Hepatocyte (in vitro differentiated cells): ENCODE results near the gene SMIM35. TPM values are rescaled to one million over a fixed set of nuclear protein-coding genes. Genes with fewer than 3 reads are reported as not detected.
A peak's percentile ranks its signal among the peaks of the same experiment; 100 is the strongest.

Source experiments
- DNase-seq: peaks from one replicate; pipeline ENCODE4 v3.0.0-alpha.2; 2016; ENCODE audit warnings: low spot score
- H2AFZ ChIP-seq: fragments of 200-600 bp; sonication (generic); 2 replicates; pipeline ENCODE4 v1.6.0; 2016; ENCODE audit warnings: antibody characterized with exemption, mild to moderate bottlenecking
- H3K27ac ChIP-seq: fragments of 200-600 bp; sonication (generic); 2 replicates; pipeline ENCODE4 v1.5.1; 2016; ENCODE audit warnings: mild to moderate bottlenecking
- H3K27me3 ChIP-seq: fragments of 200-600 bp; sonication (generic); 2 replicates; pipeline ENCODE4 v1.6.1; 2016
- H3K36me3 ChIP-seq: fragments of 200-600 bp; sonication (generic); replicated peaks from 2 replicates; pipeline ENCODE4 v1.5.1; 2016; ENCODE audit warnings: low read depth; ENCODE audit not compliant: insufficient read depth
- H3K4me1 ChIP-seq: fragments of 200-600 bp; sonication (generic); 2 replicates; pipeline ENCODE4 v1.5.1; 2016; ENCODE audit warnings: mild to moderate bottlenecking, moderate library complexity; ENCODE audit not compliant: insufficient read depth
- H3K4me2 ChIP-seq: fragments of 200-600 bp; sonication (generic); 2 replicates; pipeline ENCODE4 v1.6.0; 2016
- H3K4me3 ChIP-seq: fragments of 200-600 bp; sonication (generic); 2 replicates; pipeline ENCODE4 v1.5.1; 2016; ENCODE audit warnings: mild to moderate bottlenecking
- H3K79me2 ChIP-seq: fragments of 200-600 bp; sonication (generic); 2 replicates; pipeline ENCODE4 v1.6.0; 2017; ENCODE audit warnings: mild to moderate bottlenecking
- H3K9me2 ChIP-seq: fragments of 200-600 bp; sonication (generic); replicated peaks from 2 replicates; pipeline ENCODE4 v1.6.0; 2017; ENCODE audit warnings: mild to moderate bottlenecking; ENCODE audit not compliant: insufficient read depth
- H3K9me3 ChIP-seq: fragments of 200-600 bp; sonication (generic); 2 replicates; pipeline ENCODE4 v1.5.1; 2016; ENCODE audit warnings: low read depth, mild to moderate bottlenecking
- H4K20me1 ChIP-seq: fragments of 200-600 bp; sonication (generic); 2 replicates; pipeline ENCODE4 v1.6.0; 2016; ENCODE audit warnings: mild to moderate bottlenecking; ENCODE audit not compliant: insufficient read depth, poor library complexity, severe bottlenecking
- EZH2 ChIP-seq: fragments of 200-600 bp; sonication (generic); IDR thresholded peaks from 2 replicates; pipeline ENCODE4 v1.6.1; 2016; ENCODE audit warnings: antibody characterized with exemption, mild to moderate bottlenecking, borderline replicate concordance
- EZH2phosphoT487 ChIP-seq: fragments of 200-600 bp; sonication (generic); IDR thresholded peaks from one replicate; pipeline ENCODE4 v1.6.1; 2018; ENCODE audit warnings: antibody characterized with exemption, mild to moderate bottlenecking, low read depth, moderate library complexity; ENCODE audit not compliant: unreplicated experiment, severe bottlenecking
- WGBS: methylation state at CpG from one replicate; pipeline ENCODE4 v1.1.6; 2016; ENCODE audit warnings: low lambda C conversion rate; ENCODE audit errors: missing lambda C conversion rate; 5-methylcytosine and 5-hydroxymethylcytosine counted together
- polyA plus RNA-seq: library from polyadenylated mRNA; unstranded; fragments of >200 nt; fragmentation: Nextera tagmentation; extraction: Ambion mirVana; gene quantifications from 2 replicates; pipeline ENCODE4 v1.2.1, GENCODE V29; 2016
- total RNA-seq: library from RNA; depleted of rRNA; stranded (reverse); fragments of >200 nt; gene quantifications from 2 replicates; pipeline ENCODE4 v1.2.3, GENCODE V29; 2014
- TF ChIP-seq, protein P1 (sequence below): fragments of 200-600 bp; sonication (generic); IDR thresholded peaks from 2 replicates; pipeline ENCODE4 v1.5.1; 2016; ENCODE audit warnings: antibody characterized with exemption, mild to moderate bottlenecking; ENCODE audit not compliant: poor library complexity

SMIM35 gene
- total and polyA plus RNA-seq, 2 experiments from 2014 or later = 0.03 TPM; not detected in 1

DNA sequence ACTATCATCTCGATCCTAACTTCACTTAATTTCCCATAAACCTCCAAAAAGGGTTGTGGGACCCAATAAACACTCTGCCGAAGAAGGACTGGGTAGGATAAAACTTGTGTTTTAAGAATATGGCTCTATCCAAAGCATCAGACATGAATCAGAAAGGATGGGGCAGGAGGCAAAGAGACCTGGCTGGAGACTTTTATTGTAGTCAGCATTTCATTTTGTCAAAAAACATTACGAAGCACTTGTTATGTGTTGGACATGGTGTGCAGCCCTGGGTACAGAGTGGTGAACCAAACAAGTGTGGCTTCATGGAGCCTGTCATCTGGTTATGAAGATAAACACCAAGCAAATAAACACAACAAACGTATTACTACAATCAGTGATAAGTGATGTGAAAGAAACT, 83.3 kb downstream of the SMIM35 start:
- 72% methylated on average over 4 of the region's 4 CpGs for WGBS
- Histone ChIP-seq H3K27ac (no peak overlapping the region), H3K4me2 (no peak overlapping the region)

DNA sequence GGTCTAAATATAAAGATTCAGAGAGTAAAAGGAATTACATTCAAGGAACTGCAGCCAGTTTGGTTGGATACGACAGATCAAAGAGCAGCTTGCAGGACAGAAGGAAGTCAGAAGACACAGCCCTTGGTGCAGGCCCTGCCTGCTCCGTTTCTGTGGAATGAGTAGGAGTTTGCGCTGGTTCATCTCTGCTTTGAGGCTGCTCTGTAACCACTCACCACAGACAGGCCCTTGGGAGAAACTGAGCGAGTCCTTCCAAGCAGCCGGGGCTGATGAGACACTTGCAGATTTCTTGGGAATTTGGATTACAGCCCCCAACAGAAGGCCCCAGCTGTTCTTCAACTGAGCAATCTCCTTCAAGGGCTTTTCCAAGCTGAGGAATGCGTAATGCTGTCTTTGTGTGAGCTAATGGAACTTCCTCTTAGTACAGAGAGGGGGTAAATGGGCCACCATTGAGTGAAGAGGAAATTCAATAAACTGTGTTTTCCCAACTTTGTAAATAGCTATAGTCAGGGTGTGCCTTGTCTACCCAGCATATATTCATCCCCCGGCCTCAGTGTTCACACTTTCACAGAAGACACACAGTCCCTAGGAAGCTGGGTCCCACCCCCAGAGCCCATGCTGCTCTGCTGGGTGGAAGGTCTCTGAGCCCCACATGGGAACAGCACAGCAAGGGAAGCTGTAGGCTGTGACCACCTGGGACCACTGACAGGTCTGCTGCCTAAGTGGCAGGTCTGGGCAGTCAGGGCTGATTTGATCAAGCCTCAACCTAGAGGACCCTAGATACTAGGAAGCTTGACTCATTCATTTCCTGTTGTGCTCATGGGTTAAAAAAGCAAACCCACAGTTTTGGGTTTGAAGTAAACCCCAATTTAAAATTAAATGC, 84.0 kb downstream of the SMIM35 start:
- Histone ChIP-seq H3K36me3 (no peaks in the 10 kb centered on the region), H3K4me3 (no peak overlapping the region), H3K9me2 (no peaks in the 10 kb centered on the region), H3K27me3 (no peaks in the 10 kb centered on the region), H3K27ac (peak overlapping the region; percentile 67), H3K4me1 (peaks cover 6% of the 10 kb centered on the region), H2AFZ (peak overlapping the region; percentile 41), H3K4me2 (no peak overlapping the region), H3K79me2 (no peaks in the 10 kb centered on the region), H3K9me3 (no peaks in the 10 kb centered on the region), H4K20me1 (no peaks in the 10 kb centered on the region)
- peak; percentile 55 for DNase-seq
- 56% methylated on average over 7 of the region's 7 CpGs for WGBS
- no peak for TF ChIP-seq EZH2
- TF ChIP-seq, protein P1, sequence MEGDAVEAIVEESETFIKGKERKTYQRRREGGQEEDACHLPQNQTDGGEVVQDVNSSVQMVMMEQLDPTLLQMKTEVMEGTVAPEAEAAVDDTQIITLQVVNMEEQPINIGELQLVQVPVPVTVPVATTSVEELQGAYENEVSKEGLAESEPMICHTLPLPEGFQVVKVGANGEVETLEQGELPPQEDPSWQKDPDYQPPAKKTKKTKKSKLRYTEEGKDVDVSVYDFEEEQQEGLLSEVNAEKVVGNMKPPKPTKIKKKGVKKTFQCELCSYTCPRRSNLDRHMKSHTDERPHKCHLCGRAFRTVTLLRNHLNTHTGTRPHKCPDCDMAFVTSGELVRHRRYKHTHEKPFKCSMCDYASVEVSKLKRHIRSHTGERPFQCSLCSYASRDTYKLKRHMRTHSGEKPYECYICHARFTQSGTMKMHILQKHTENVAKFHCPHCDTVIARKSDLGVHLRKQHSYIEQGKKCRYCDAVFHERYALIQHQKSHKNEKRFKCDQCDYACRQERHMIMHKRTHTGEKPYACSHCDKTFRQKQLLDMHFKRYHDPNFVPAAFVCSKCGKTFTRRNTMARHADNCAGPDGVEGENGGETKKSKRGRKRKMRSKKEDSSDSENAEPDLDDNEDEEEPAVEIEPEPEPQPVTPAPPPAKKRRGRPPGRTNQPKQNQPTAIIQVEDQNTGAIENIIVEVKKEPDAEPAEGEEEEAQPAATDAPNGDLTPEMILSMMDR = no peak
- no peak for TF ChIP-seq EZH2phosphoT487

More for the DNA sequence above, 83.3 kb downstream of the SMIM35 start:
- TF ChIP-seq, protein P1 = no peak
- no peak for TF ChIP-seq EZH2
- no peak for TF ChIP-seq EZH2phosphoT487
- Histone ChIP-seq H3K4me1 (peaks cover 6% of the 10 kb centered on the region), H3K9me2 (no peaks in the 10 kb centered on the region), H2AFZ (no peak overlapping the region), H4K20me1 (no peaks in the 10 kb centered on the region), H3K9me3 (no peaks in the 10 kb centered on the region), H3K36me3 (no peaks in the 10 kb centered on the region), H3K79me2 (no peaks in the 10 kb centered on the region), H3K27me3 (no peaks in the 10 kb centered on the region), H3K4me3 (no peak overlapping the region)
- no peak for DNase-seq

DNA sequence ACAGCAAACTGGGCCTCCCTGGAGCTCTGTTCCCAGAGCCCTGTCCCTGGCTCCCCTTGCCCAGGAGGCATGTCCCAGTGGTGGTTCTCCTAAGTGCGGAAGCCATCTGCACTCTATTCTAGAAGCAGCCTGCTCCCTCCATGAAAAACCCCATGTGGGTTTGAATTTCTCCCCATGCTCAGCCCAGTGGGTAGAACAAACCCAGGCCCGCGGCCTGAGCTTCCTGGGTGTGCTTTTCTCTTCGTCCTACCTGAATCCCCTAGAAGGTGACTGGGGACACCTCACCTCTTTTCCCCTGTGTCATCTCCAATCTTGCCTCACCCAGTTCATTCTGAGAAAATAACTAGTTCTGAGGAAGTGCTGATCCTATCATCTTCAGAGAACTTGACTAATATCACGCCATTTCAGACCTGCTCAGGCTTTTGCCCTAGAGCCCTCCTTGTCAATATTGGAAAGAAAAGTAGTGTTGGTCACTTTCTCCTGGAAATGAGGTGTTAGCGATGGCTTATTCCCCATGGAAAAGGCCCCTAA, 84.7 kb downstream of the SMIM35 start:
- TF ChIP-seq EZH2phosphoT487 (no peak), EZH2 (no peak)
- TF ChIP-seq, protein P1 = no peak
- Histone ChIP-seq H3K4me3 (no peak overlapping the region), H3K4me2 (no peak overlapping the region), H2AFZ (peak overlapping the region; percentile 41), H3K36me3 (no peaks in the 10 kb centered on the region), H3K79me2 (no peaks in the 10 kb centered on the region), H3K27ac (peak overlapping the region; percentile 58), H3K9me3 (no peaks in the 10 kb centered on the region), H3K9me2 (no peaks in the 10 kb centered on the region), H3K27me3 (no peaks in the 10 kb centered on the region), H4K20me1 (no peaks in the 10 kb centered on the region), H3K4me1 (peaks cover 6% of the 10 kb centered on the region)
- 95% methylated on average over 6 of the region's 6 CpGs for WGBS
- no peak for DNase-seq
